ENCODE measurements around the gene PCDH20. TPM values are rescaled to one million over a fixed set of nuclear protein-coding genes. Genes with fewer than 3 reads are reported as not detected.

PCDH20 gene
- total RNA-seq, 6 experiments from 2014 or later = not detected

DNA sequence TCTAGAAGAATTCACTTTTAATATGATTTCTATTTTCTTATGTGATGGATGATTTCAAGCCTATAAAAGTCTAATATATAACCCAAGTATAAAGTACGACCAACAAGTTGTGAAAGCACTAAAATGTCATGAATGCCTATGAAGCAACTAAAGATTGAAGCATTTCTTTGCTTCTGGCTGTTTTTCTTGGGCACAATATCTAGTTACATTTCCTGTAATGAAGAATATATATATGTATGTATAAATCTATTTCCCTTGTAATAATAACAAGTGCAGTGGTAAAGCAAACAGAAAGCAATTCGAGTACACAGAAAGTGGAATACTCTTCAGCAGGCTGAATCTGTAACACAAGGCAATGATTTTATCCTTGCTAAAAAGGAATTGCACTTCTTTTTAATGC is 5.4 kb downstream of the PCDH20 start:
- peaks cover 3% of the 10 kb centered on the region; the same call in 1 of the 2 replicates for H3K27me3 Mint-ChIP-seq (ENCODE audit: insufficient read depth)
- no peaks in the 10 kb centered on the region for H3K4me1 Mint-ChIP-seq (ENCODE audit: low read depth)
- H3K4me3 Mint-ChIP-seq = no peak overlapping the region
- H3K9me3 Mint-ChIP-seq = peaks cover 6% of the 10 kb centered on the region
- no peaks in the 10 kb centered on the region for H3K36me3 Mint-ChIP-seq (ENCODE audit: low read depth)
- TF ChIP-seq, protein P1, sequence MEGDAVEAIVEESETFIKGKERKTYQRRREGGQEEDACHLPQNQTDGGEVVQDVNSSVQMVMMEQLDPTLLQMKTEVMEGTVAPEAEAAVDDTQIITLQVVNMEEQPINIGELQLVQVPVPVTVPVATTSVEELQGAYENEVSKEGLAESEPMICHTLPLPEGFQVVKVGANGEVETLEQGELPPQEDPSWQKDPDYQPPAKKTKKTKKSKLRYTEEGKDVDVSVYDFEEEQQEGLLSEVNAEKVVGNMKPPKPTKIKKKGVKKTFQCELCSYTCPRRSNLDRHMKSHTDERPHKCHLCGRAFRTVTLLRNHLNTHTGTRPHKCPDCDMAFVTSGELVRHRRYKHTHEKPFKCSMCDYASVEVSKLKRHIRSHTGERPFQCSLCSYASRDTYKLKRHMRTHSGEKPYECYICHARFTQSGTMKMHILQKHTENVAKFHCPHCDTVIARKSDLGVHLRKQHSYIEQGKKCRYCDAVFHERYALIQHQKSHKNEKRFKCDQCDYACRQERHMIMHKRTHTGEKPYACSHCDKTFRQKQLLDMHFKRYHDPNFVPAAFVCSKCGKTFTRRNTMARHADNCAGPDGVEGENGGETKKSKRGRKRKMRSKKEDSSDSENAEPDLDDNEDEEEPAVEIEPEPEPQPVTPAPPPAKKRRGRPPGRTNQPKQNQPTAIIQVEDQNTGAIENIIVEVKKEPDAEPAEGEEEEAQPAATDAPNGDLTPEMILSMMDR (IDR thresholded peaks at IDR 0.05) = no peak
- no peak for DNase-seq
- H3K27ac Mint-ChIP-seq = no peak overlapping the region

DNA sequence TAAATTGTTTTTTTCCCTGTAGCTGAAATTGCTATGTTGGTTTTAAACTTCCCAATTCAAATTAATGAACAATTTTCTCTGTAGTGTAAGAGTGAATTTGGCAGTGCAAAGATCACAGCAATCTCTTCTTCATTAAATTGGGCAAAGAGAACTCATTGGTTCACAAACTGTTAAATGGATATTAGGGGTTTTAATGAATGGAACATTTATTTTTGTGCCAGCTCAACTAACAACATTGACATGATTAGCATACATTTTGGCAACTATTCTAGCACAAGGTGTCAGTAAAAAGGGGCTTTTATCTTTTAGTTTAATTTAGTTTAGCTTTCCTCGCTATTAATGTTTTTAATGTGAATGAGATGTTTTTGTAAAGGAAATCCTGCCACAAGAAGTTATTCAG is 7.1 kb downstream of the PCDH20 start:
- no peaks in the 10 kb centered on the region for H3K36me3 Mint-ChIP-seq (ENCODE audit: low read depth)
- H3K27me3 Mint-ChIP-seq (ENCODE audit: insufficient read depth) = no peaks in the 10 kb centered on the region

DNA sequence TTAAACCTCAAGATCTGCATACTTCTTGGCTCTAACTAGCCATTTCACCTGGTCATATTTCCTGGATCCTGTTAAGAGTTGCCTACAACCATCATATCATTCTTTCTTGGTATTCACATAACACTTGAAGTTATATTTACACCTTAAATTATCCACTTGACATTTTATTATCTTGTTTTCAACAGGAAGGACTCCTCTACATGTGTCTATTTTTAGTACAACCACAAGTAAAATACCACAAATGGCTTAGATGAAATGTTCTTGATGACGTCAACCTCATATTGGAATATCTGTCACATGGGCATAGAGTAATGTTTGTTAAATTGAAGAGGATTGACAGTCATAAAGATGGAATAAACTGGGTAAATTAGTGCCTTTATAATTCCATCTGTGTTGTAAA is 9.4 kb downstream of the PCDH20 start:
- Mint-ChIP-seq H3K27ac (no peak overlapping the region), H3K4me1 (ENCODE audit: low read depth) (no peaks in the 10 kb centered on the region), H3K4me3 (no peak overlapping the region), H3K9me3 (peaks cover 6% of the 10 kb centered on the region; the same call in 1 of the 2 replicates), H3K27me3 (ENCODE audit: insufficient read depth) (no peaks in the 10 kb centered on the region), H3K36me3 (ENCODE audit: low read depth) (no peaks in the 10 kb centered on the region)
- TF ChIP-seq, protein P1 (IDR thresholded peaks at IDR 0.05) = no peak
- DNase-seq = no peak

More for the DNA sequence above, 7.1 kb downstream of the PCDH20 start:
- H3K4me1 Mint-ChIP-seq (ENCODE audit: low read depth) = no peaks in the 10 kb centered on the region
- TF ChIP-seq, protein P1 (IDR thresholded peaks at IDR 0.05) = no peak
- no peak for DNase-seq
- H3K27ac Mint-ChIP-seq = no peak overlapping the region
- H3K9me3 Mint-ChIP-seq = peaks cover 6% of the 10 kb centered on the region; the same call in 1 of the 2 replicates
- no peak overlapping the region for H3K4me3 Mint-ChIP-seq

DNA sequence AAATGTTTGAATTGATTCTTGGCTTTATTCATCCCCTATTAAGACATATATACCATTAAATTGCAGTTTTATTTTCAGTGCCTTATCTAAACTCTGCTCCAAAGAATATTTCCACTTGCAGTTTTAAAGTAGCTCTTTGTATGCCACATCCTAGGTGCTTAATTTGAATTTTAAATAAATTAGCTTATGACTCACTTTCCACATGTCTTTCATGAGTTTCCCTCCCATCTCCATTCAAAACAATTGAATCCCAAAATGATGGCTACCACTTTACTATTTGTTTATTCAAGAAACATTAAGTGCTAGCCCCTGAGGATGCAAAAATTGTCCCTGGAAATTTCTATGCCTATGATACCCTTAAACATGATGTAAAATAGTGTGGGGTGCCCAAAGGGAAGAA is 19.5 kb downstream of the PCDH20 start:
- DNase-seq = no peak
- Mint-ChIP-seq H3K4me1 (ENCODE audit: low read depth) (no peaks in the 10 kb centered on the region), H3K27me3 (ENCODE audit: insufficient read depth) (no peaks in the 10 kb centered on the region; the same call in 1 of the 2 replicates), H3K4me3 (no peak overlapping the region), H3K9me3 (peaks cover 30% of the 10 kb centered on the region), H3K27ac (no peak overlapping the region), H3K36me3 (ENCODE audit: low read depth) (0 out of 2 replicates have a peak, but pooled peaks cover 7% of the 10 kb centered on the region)
- TF ChIP-seq, protein P1 (IDR thresholded peaks at IDR 0.05) = no peak

DNA sequence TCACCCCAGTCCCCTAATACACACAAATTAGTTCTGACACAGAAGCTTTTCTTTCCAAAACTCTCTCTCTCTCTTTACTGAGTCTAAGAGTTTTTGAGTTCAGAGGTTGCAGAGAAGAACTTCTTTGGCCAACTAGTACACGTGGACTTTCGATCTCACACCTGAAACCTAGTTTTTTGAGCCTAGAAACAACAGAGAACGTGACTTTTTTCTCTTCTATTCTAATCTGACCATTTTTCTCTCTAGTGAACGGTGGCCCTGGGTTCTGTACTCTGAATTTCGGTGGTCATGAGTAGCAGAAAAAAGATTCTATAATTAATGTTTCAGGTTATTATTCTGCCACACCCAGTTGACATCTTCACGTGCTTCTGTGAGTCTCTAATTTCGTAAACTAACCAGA is 24.2 kb downstream of the PCDH20 start:
- Mint-ChIP-seq H3K4me3 (no peak overlapping the region), H3K36me3 (ENCODE audit: low read depth) (no peaks in the 10 kb centered on the region), H3K9me3 (peaks cover 27% of the 10 kb centered on the region), H3K27ac (no peak overlapping the region), H3K4me1 (ENCODE audit: low read depth) (no peaks in the 10 kb centered on the region), H3K27me3 (ENCODE audit: insufficient read depth) (no peaks in the 10 kb centered on the region; the same call in 1 of the 2 replicates)
- DNase-seq = no peak
- TF ChIP-seq, protein P1 (IDR thresholded peaks at IDR 0.05) = no peak

DNA sequence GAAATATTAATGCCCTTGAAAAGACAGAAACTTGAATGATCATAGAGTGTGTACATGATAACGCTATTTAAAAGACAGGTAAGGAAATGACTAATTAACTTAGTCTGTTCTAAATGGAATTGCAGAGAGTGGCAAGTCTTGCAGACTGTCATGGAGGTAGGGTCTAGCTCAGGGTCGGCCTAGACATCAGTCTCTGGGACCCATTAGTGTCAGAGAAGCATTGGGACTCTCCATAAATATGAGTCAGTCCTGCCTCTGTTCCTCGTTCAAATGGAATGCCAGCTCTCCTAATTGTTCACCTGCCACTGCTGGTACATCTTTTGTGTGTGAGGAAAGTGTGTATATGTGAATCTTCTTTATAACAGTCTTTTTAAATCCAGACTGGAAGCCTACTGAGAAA is 28.0 kb downstream of the PCDH20 start:
- DNase-seq = no peak
- no peaks in the 10 kb centered on the region for H3K27me3 Mint-ChIP-seq (ENCODE audit: insufficient read depth)
- H3K4me3 Mint-ChIP-seq = no peak overlapping the region
- H3K4me1 Mint-ChIP-seq (ENCODE audit: low read depth) = no peaks in the 10 kb centered on the region
- H3K36me3 Mint-ChIP-seq (ENCODE audit: low read depth) = no peaks in the 10 kb centered on the region
- TF ChIP-seq, protein P1 (IDR thresholded peaks at IDR 0.05) = no peak
- H3K9me3 Mint-ChIP-seq = peaks cover 18% of the 10 kb centered on the region
- no peak overlapping the region for H3K27ac Mint-ChIP-seq

All from HFFc6 (cell line).